Measurements from ENCODE around the gene FAM199X.

- TF ChIP-seq CTCF (IDR thresholded peaks at IDR 0.05; ENCODE audit: poor library complexity): no peak
- TF ChIP-seq EZH2phosphoT487 (IDR thresholded peaks at IDR 0.05; ENCODE audit: low read depth, severe bottlenecking, unreplicated experiment): no peak
- no peak for TF ChIP-seq EZH2 (IDR thresholded peaks at IDR 0.05; ENCODE audit: borderline replicate concordance)
These were observed 39.3 kb downstream of the FAM199X start for GRCh38 chrX:104205548-104205947.

All from hepatocyte (in vitro differentiated cells).